Hematopoietic multipotent progenitor cell treated with erythropoietin and hydrocortisone succinate and interleukin-3 and kit ligand, for 15 days (in vitro differentiated cells): ENCODE measurements around the gene RPP38.

Experiments used
- DNase-seq: peaks from one replicate; pipeline ENCODE4 v3.0.0-alpha.2; 2015; ENCODE audit warnings: low spot score

RPP38 gene

DNA sequence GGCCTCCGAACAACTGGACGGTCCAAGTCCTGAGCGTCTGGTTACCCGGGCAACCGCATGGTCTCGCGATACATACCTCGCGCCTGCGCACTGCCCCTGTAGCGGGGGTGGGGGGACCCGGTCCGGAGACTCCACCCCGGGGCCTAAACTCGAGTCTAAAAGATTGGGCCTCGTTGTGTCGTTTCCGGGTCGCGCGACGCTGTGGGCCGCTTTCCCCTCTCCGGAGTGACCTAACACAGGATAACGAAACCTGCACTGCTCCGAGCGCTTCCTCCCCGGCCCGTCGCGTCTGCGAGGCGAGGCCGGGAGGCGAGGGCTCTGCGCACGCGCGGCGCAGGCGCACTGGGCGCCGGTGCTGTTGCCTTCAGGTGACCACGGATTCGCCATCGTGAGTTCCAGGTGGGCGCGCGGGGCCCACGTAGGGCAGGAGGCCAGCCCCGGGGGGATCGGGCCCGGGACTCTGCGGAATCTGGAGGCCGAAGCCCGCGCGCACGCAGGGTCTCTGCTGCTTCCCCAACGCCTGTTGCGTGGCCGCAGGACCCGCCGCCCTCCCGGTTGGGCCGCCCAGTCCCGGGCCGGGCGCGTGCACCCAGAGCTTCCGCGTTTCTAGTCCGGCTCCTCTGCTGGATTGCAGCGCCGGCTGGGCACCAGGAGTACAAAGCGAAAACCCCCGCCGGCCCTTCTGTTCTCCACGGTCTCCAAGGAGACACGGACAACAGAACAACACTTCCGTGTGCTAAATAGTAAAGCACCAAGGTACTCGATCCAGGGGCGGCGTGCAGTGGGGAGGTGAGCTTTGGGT lies at the start of gene RPP38:
Gene RPP38, plus strand, starts transcription at position 345 of the 802 bp plus-strand sequence. CDS start 5,960 bp downstream, outside the sequence.
- peak; percentile 93 for DNase-seq

- no peak for DNase-seq
These were observed 47.6 kb upstream of the RPP38 start for GRCh38 chr10:15049533-15049932.

DNA sequence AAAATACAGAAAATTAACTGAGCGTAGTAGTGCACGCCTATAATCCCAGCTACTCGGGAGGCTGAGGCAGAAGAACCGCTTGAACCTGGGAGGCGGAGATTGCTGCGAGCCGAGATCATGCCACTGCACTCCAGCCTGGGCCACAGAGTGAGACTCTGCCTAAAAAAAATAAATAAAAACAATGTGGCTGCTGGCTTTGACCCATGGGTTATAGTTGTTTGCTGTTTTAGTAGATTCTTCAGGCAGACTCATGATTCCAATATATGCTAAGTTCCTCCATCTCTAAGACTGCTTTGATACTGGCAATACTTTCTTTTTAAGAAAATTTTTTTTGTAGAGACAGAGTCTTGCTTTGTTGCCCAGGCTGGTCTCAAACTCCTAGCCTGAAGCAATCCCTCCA lies 45.0 kb upstream of the RPP38 start:
- DNase-seq, result no peak

- DNase-seq, result no peak
These were observed 44.1 kb upstream of the RPP38 start for GRCh38 chr10:15053061-15053460.

- DNase-seq, result no peak
These were observed 38.5 kb upstream of the RPP38 start for GRCh38 chr10:15058689-15059088.

GRCh38 chr10:15059914-15060313 lies 37.2 kb upstream of the RPP38 start:
- DNase-seq, result no peak

- no peak for DNase-seq
These were observed 36.5 kb upstream of the RPP38 start for GRCh38 chr10:15060638-15061037.

DNA sequence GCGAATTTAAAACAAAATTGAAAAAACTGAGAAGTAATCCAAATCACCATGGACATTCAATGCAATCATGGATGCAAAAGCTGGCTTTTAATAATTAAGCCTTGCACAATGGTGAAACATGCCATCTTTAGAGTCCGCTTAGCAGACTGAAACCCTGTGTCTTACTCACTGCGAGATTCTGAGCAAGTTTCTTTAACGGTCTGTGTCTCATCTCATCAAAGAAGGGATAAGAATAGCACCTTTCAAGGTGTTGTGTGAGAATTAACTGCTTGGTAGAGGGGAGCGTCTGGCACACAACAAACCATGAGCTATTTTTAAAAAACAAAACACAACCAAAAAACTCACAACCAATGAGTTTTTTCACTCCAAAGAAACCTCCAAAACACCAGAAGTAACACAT lies 30.0 kb upstream of the RPP38 start:
- no peak for DNase-seq

DNA sequence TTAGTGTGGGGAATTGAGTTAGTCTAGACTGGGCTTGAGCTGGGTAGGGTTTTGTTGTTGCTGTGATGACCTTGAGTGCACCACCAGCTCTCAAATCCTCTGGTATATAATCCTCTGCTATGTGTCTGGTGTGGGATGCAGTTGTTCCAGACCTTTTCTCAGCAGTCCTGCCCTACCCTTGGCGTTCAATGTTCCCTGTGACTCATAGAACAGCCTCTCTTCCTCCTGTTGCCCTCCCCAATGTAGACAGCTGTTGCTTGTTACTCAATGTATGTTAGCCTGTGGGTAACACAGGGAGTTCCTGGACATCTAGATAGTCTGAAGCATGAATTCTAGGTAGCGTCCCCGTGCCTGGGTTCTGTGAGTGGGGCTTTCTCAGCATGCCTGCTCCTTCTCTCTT lies 28.4 kb upstream of the RPP38 start:
- DNase-seq, result no peak

- no peak for DNase-seq
These were observed 27.9 kb upstream of the RPP38 start for GRCh38 chr10:15069230-15069629.

- no peak for DNase-seq
These were observed 24.8 kb upstream of the RPP38 start for GRCh38 chr10:15072358-15072757.

GRCh38 chr10:15075421-15075820 lies 21.7 kb upstream of the RPP38 start:
- DNase-seq, result no peak

DNA sequence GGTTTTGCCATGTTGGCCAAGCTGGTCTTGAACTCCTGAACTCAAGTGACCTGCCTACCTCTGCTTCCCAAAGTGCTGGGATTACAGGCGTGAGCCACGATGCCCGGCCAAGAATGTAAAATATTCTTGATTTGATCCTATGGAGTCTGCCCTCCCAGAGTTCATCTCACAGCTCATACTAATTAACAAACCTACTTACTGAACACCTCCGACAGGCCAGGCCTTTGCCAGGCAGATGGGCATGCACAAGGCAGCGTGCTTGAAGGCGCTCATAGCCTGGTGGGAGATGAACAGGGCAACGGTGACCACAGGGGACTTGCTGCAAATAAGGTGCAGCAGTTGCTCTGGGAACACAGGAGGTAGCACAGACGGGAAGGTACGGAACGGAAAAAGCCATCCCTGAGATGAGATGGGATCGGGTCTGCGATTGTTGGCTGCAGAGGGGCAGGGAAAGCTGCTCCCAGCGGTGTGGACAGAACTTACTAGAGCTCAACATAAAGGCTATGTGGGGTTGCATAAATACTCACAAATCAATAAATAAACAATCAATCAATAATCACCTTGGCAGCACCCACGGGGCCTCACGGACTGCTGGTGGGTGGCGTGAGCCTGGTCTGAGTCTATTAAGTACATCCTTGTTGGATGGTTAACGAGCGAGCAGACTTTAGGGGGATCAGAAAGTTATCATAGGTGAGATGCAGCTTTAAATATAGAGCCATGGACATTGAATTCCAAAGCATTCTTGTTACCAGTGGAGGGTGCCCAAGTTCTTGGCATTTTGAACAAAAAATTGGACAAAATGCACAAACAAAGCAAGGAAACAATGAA lies 13.3 kb upstream of the RPP38 start:
- DNase-seq, result no peak

DNA sequence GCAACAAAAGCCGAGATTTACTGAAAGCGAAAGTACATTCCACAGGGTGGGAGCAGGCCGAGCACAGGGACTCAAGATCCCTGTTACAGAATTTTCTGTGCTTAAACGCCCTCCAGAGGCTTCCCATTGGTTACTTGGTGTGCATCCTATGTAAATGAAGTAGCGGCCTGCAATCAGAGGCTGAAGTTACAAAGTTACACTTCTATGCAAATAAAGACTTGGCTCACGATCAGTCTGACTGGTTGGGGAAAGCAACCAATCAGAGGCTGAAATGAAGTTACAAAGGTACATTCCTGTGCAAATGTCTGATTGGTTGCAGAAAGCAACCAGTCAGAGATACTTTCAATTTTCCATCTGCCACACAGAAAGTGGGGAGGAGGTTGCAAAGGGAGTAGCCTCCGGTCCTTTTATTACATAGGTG lies 12.6 kb upstream of the RPP38 start:
- DNase-seq, result no peak

- DNase-seq, result peak; percentile 66
These were observed 8.5 kb upstream of the RPP38 start, which contains the start of gene ACBD7 for GRCh38 chr10:15088428-15089261. Gene ACBD7 (minus strand): TSS chr10:15088776. CDS start chr10:15088728, 48 bp downstream.

DNA sequence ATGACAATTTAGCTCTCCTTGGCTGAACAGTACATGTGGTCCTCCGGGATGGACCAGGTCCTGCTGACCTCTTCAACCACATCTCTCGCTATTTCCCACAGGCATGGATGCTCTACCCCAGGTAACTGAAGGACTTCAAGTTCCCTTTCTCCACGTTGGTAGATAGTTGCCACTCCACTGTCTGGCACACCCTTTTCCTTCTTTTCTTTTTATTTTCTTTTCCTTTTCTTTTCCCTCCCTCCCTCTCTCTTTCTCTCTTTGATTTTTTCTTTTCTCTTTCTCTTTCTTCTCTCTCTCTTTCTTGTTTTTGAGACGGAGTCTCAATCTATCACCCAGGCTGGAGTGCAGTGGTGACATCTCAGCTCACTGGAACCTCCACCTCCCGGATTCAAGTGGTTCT lies 5.7 kb upstream of the RPP38 start:
- no peak for DNase-seq

DNA sequence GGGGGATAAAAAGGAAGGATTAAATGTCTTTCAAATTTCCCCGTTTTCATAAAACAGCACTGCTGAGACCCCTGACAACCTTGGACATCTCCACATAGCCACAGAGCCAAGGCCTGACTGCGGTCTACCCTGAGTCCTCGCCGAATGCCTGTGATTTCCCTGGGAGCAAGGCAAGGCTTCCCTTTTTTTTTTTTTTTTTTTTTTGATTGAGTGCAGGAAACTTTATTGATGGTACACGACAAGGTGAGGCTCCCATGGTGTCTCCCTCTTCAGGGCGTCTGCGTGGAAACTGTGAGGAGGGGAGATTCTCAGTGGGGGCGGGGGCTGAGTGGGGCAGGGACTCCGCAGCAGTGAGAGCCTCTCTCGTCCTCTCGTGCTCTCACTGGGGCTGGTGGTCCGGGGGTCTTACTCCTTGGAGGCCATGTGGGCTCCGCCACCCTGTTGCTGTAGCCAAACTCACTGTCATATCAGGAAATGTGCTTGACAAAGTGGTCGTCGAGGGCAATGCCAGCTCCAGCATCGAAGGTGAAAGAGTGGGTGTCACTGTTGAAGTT lies 4.2 kb upstream of the RPP38 start:
- DNase-seq, result no peak

DNA sequence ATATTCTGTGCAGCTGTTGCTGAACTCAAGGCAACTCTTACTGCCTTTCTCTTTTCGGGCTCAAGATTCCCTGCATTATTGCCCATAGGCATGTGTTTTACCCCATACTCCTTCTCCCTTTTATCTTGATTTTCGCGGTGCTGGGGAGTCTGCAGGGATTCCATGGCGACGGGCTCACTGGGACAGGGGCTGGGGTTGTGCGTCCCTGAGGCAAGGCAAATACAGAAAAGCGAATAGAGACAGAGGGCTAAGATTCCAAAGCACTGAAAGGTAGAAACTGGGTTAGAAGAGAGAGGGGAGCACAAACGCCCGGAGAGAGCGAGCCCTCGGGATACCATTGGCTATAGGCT lies 519 bp upstream of the RPP38 start:
- DNase-seq, result no peak

DNA sequence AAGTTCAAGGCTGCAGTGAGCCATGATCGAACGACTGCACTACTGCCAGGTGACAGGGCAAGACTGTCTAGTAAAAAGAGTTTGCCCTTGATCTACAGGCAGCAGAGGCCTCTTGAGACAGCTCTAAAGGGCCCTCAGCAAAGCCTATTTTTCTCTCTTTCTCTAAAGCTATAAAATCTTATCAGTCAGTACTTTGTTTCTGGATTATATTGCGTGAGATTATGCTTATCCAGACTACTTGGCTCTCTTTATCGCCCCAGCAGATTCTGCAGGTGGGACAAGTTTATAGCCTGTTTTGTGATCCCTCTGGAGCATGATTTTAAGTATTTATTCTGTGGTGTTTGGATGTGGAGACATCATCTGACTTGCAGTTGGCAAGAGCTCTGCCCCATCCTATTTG lies 2.7 kb downstream of the RPP38 start:
- no peak for DNase-seq

DNA sequence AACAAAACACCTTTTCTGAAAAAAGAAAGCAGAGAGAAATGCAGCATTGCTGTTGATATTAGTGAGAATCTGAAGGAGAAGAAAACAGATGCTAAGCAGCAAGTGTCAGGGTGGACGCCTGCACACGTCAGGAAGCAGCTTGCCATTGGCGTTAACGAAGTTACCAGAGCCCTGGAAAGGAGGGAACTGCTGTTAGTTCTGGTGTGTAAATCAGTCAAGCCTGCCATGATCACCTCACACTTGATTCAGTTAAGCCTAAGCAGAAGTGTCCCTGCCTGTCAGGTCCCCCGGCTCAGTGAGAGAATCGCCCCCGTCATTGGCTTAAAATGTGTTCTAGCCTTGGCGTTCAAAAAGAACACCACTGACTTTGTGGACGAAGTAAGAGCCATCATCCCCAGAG lies 6.4 kb downstream of the RPP38 start:
- no peak for DNase-seq

DNA sequence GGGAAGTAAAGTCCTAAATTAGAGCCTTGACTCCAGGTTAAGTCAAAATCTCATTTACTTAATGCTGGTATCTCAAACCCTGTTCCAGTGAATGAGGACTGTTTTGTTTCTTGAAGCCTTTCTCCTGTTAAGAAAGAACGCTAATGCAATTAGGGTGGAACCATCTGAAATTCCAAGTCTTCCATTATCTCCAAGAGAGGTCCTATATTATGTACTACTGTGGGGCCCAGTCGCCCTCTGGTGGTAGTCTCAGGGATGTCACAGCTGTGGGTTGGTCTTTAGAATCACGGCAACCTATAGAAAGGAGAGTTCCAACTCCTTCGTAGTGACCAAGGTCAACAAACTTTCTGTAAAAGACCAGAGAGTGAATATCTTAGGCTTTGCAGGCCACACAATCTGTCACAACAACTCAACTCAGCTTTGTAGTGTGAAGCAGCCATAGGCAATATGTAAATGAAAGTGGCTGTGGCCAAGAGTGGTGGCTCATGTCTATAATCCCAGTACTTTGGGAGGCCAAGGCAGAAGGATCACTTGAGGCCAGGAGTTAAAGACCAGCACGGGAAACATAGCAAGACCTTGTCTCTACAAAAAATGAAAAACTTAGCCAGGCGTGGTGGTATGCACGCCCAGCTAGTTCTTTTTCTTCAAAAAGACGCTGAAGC lies 9.3 kb downstream of the RPP38 start:
- DNase-seq, result peak; percentile 76

GRCh38 chr10:15112657-15113056 lies 15.5 kb downstream of the RPP38 start:
- DNase-seq, result no peak
